Activated CD4-positive, alpha-beta T cell treated with anti-CD3 and anti-CD28 coated beads, Interleukin-2, amount 10 ng/mL, durations not matched to agents 24 days and 14 days (primary cell): ENCODE data around the gene ABHD16B. TPM values are rescaled to one million over a fixed set of nuclear protein-coding genes. Genes with fewer than 3 reads are reported as not detected.
"Not testable (repeated sequence)": the region's sequence is repeated elsewhere in the genome, so short reads cannot be mapped to it uniquely, and the experiment has no call there.

Source experiments
- DNase-seq: peaks from one replicate; pipeline ENCODE4 v3.0.0; 2022
- H3K27ac Mint-ChIP-seq: one replicate; pipeline ENCODE4 v1.8.0; 2022; ENCODE audit warnings: mild to moderate bottlenecking, mixed read lengths
- H3K27me3 Mint-ChIP-seq: one replicate; pipeline ENCODE4 v1.8.0; 2022; ENCODE audit warnings: mixed read lengths
- H3K36me3 Mint-ChIP-seq: one replicate; pipeline ENCODE4 v1.8.0; 2022; ENCODE audit warnings: low read depth, mild to moderate bottlenecking, mixed read lengths
- H3K4me1 Mint-ChIP-seq: one replicate; pipeline ENCODE4 v1.8.0; 2021; ENCODE audit warnings: mixed read lengths
- H3K4me3 Mint-ChIP-seq: one replicate; pipeline ENCODE4 v1.8.0; 2022; ENCODE audit warnings: mild to moderate bottlenecking, moderate library complexity, mixed read lengths
- H3K9me3 Mint-ChIP-seq: one replicate; pipeline ENCODE4 v1.8.0; 2021; ENCODE audit warnings: mixed read lengths
- intact Hi-C: fragments of 100-400 bp; cut with micrococcal nuclease; formaldehyde crosslinking; loops from one replicate; pipeline ENCODE4 v1.15.1; 2023
- total RNA-seq: library from RNA; stranded (reverse); gene quantifications from 2 replicates; pipeline ENCODE4 v1.2.3, GENCODE V29; 2022

ABHD16B gene
- total RNA-seq, 1 donor from 2014 or later: 0.19 TPM

DNA sequence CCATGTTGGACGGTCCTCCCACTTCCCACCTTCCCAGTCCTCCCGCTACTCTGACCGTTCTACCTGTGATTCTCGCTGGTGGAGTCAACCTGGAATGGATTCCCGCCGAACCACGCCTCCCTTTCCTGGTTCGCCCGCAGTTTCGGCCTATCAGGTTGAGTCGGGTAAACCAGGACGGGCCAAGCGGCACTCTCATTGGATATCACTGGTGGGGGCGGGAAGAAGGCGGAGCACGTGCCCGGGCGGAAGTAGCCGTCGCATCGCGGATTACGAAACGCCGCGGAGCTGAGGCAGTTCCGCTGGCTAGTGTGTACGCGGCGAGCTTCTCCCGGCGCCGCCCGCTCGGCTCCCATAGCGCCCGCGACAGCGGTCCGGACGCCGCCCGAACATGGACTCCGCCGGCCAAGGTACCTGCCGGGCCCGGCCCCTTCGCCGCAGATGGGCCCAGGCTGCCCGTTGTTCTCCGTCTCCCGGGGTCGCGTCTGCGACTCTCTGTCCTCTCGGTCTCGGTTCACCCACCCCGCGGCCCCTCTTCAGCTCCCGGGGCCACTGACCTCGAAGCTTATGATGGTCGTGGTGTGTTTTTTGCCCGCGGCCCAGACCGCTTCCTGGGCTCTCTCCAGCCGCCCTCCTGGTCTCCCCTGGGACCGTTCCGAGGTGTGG is 3.8 kb downstream of the ABHD16B start, which contains the start of gene TPD52L2:
TPD52L2 (plus strand) TSS at position 293 of the 663 bp plus-strand sequence; CDS start at position 389, 96 bp downstream.
- Mint-ChIP-seq H3K27me3 (no peaks in the 10 kb centered on the region), H3K36me3 (peaks cover 38% of the 10 kb centered on the region), H3K9me3 (no peaks in the 10 kb centered on the region), H3K4me1 (peaks cover 25% of the 10 kb centered on the region), H3K27ac (peak within 1 kb of the TSS; percentile 100), H3K4me3 (peak within 1 kb of the TSS; percentile 87)
- peak; percentile 99 for DNase-seq
- intact Hi-C loops: loop anchor here (1.0 to 10.0 kb wide), 8 partner anchors 8 to 326 kb away; partner anchors contain the start of genes DNAJC5, PRPF6 and TCEA2

DNA sequence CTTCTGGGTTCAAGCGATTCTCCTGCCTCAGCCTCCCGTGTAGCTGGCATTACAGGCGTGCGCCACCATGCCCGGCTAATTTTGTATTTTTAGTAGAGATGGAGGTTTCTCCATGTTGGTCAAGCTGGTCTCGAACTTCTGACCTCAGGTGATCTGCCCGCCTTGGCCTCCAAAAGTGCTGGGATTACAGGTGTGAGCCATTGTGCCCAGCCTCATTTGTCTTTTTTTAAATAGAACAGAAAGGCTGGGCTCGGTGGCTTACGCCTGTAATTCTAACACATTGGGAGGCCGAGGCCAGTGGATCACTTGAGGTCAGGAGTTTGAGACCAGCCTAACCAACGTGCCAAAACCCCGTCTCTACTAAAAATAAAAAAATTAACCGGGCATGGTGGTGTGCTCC is 5.7 kb downstream of the ABHD16B start:
- Mint-ChIP-seq H3K4me3 (peak overlapping the region; percentile 43), H3K4me1 (peaks cover 25% of the 10 kb centered on the region), H3K36me3 (peaks cover 41% of the 10 kb centered on the region)
- not testable (repeated sequence) for H3K27me3 Mint-ChIP-seq, H3K9me3 Mint-ChIP-seq, DNase-seq, H3K27ac Mint-ChIP-seq
- intact Hi-C loops: loop anchor here (10.0 kb wide), 1 partner anchor 198 kb away; the partner anchor contains the start of gene TCEA2

DNA sequence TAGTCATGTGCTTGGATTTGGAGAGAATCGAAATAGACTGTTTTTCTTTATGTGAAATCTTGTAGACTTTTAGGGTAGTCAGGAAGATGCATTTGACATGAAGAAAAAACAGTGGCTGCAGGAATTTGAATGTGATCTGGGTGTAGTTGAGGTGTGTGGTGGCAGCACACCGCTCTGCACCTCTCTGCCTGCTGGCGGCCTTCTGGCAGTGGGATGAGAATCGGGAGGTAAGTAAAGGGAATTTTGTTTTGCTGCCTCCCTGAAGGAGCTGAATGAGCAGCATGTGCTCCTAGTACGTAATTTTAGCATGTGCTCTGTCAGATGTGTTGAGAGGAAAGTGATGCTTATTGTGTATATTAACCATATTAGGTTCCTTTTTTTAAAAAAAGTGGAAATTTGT is 7.0 kb downstream of the ABHD16B start:
- no peak for DNase-seq
- peaks cover 29% of the 10 kb centered on the region for H3K4me1 Mint-ChIP-seq
- no peak overlapping the region for H3K27ac Mint-ChIP-seq
- no peaks in the 10 kb centered on the region for H3K27me3 Mint-ChIP-seq
- H3K36me3 Mint-ChIP-seq: peaks cover 47% of the 10 kb centered on the region
- peak overlapping the region; percentile 28 for H3K4me3 Mint-ChIP-seq
- intact Hi-C loops: loop anchor here (10.0 kb wide), 1 partner anchor 197 kb away; the partner anchor contains the start of gene TCEA2
- H3K9me3 Mint-ChIP-seq: no peaks in the 10 kb centered on the region

DNA sequence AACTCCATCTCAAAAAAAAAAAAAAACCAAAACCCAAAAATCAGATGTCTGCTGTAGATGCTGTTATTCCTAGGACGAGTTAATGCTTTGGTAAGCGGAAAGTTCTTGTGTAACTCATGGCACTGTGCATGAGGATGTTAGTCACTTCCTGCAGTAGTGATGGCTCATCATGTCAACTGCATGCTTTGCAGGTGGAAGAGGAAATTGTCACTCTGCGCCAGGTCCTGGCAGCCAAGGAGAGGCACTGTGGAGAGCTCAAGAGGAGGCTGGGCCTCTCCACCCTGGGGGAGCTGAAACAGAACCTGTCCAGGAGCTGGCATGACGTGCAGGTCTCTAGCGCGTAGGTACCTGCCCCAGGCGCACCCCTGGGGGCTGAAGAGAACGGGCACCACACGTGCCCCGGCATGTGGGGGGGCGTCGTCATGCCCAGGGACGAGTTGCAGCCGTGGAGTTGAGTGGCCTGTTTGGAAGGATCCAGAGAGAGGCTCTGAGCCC is 12.2 kb downstream of the ABHD16B start:
- Mint-ChIP-seq H3K36me3 (peaks cover 56% of the 10 kb centered on the region), H3K4me3 (peak overlapping the region; percentile 11), H3K27ac (peak overlapping the region; percentile 85), H3K4me1 (peaks cover 16% of the 10 kb centered on the region), H3K27me3 (no peaks in the 10 kb centered on the region), H3K9me3 (no peaks in the 10 kb centered on the region)
- intact Hi-C loops: loop anchor here (1.0 kb wide), 2 partner anchors 8 to 21 kb away; partner anchors contain the start of gene TPD52L2
- peak; percentile 85 for DNase-seq

DNA sequence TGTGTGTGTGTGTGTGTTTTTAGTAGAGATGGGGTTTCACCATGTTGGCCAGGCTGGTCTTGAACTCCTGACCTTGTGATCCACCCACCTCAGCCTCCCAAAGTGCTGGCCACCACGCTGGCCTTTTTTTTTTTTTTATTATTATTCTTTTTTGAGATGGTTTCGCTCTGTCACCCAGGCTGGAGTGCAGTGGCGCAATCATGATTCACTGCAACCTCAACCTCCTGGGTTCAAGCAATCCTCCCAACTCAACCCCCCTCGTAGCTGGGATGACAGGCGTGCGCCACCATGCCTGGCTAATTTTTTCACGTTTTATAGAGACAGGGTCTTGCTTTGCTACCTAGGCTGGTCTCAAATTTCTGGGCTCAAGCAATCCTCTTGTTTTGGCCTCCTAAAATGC is 12.9 kb downstream of the ABHD16B start:
- H3K27me3 Mint-ChIP-seq, H3K4me3 Mint-ChIP-seq, H3K9me3 Mint-ChIP-seq, intact Hi-C loops, DNase-seq: not testable (repeated sequence)
- Mint-ChIP-seq H3K36me3 (peaks cover 54% of the 10 kb centered on the region), H3K27ac (peak overlapping the region; percentile 51), H3K4me1 (peaks cover 16% of the 10 kb centered on the region)

DNA sequence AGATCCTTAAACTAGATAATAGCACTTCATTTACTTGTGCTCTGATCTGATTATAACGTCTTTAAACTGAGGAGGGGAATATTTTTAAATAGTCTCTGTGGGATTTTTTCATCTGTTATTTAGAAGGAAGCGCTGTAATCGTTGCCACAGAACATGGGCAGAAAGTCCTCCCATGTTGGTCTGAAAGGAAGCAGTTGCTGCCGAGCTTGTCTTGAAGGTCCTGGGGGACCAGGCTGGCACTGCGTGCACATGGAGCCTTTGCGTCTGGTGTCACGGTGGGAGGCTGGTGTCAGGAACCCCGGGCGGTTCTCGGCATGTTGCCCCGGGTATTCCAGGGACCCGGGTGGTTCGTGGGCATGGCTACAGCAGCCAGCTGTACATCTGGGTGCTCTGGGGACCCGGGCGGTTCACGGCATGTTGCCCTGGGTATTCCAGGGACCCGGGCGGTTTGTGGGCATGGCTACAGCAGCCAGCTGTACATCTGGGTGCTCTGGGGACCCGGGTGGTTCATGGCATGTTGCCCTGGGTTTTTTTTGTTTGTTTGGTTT is 15.3 kb downstream of the ABHD16B start:
- no peak overlapping the region for H3K4me3 Mint-ChIP-seq
- peak overlapping the region; percentile 64 for H3K27ac Mint-ChIP-seq
- H3K9me3 Mint-ChIP-seq: no peaks in the 10 kb centered on the region
- intact Hi-C loops: no loop called here
- no peak for DNase-seq
- H3K27me3 Mint-ChIP-seq: no peaks in the 10 kb centered on the region
- peaks cover 16% of the 10 kb centered on the region for H3K4me1 Mint-ChIP-seq
- H3K36me3 Mint-ChIP-seq: peaks cover 40% of the 10 kb centered on the region

DNA sequence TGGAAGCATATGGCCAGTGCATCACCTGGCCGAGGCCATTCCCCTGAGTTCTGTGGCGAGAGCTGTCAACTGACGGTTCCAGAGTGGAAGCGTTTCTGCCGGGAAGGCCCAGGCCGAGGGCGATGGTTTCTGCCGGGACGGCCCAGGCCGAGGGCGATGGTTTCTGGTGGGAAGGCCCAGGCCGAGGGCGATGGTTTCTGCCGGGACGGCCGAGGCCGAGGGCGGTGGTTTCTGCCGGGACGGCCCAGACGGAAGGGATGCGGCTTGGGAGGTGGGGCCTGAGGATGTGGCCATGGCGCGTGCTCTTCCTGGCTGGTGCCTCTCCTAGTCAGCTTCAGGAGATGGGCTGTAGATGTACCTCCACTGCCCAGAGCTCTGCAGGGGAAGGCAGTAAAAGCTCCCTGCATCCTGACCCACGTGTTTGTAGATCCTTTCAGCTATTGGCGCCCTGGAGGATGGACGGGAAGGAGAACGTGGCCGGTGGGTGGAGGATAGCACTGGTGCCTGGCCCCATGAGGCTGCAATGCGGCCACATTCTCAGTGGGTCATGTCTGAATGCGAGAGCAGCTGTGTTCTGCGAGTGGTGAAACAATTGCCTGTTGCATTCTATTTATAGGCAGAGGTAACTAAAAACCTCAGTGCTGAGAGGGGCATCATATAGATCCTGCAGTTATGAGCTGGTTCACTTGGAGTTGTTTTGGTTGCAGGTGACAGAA is 16.6 kb downstream of the ABHD16B start:
- Mint-ChIP-seq H3K4me3 (no peak overlapping the region), H3K27me3 (no peaks in the 10 kb centered on the region), H3K36me3 (peaks cover 36% of the 10 kb centered on the region)

DNA sequence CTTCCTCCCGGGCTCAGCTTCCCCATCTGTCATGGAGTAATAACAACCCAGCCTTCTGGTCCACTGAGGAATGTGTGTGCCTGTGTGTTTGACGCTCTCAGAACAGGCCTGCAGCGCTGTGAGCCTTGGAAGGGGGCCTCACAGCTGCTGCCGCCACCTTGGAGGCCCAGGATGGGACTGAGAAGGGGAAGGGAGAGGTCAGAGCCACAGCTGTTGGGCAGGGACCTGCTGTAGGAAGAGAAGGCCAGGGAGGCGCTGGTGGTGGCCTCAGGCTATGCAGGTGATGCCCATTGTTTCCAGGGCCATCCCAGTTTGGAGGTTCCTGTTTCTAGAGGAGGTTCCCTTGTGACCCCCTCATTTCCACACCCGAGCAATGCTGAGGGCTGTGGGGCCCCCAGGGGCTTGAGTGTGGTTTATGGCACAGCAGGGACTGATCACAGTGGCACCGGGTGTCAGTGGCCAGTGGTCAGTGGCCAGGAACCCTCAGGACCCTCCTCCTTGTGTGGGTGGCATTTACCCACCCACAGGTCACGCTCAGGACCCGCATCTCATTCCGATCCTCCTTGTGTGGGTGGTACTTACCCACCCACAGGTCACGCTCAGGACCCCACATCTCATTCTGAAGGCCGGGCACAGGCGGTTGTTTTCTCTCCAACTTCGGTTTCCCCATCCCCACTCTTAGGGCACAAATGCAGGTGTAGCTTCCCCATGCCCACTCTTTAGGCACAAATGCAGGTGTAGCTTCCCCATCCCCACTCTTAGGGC is 17.8 kb downstream of the ABHD16B start:
- intact Hi-C loops: no loop called here
- DNase-seq: no peak
- H3K27me3 Mint-ChIP-seq: no peaks in the 10 kb centered on the region

More for the DNA sequence above, 16.6 kb downstream of the ABHD16B start:
- no peak for DNase-seq
- no peak overlapping the region for H3K27ac Mint-ChIP-seq
- peaks cover 12% of the 10 kb centered on the region for H3K4me1 Mint-ChIP-seq
- intact Hi-C loops: no loop called here
- no peaks in the 10 kb centered on the region for H3K9me3 Mint-ChIP-seq

DNA sequence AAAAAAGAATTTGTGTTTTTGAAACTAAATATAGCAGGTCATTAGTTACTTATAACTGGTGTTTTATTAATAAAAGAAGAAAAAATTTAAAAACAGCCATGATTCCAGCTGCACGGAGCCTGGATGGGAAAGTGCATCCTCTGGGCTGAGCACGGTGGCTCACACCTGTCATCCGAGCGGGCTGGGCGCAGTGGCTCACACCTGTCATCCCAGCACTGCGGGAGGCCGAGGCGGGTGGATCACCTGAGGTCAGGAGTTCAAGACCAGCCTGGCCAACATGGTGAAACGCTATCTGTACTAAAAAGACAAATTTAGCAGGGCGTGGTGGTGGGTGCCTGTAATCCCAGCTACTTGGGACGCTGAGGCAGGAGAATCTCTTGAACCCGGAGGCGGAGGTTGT is 19.6 kb downstream of the ABHD16B start:
- H3K27me3 Mint-ChIP-seq, intact Hi-C loops, H3K27ac Mint-ChIP-seq, H3K4me3 Mint-ChIP-seq, H3K4me1 Mint-ChIP-seq, DNase-seq, H3K9me3 Mint-ChIP-seq: not testable (repeated sequence)
- H3K36me3 Mint-ChIP-seq: peaks cover 26% of the 10 kb centered on the region

More for the DNA sequence above, 17.8 kb downstream of the ABHD16B start:
- peaks cover 3% of the 10 kb centered on the region for H3K4me1 Mint-ChIP-seq
- H3K27ac Mint-ChIP-seq: no peak overlapping the region
- H3K36me3 Mint-ChIP-seq: peaks cover 31% of the 10 kb centered on the region
- H3K4me3 Mint-ChIP-seq: no peak overlapping the region
- H3K9me3 Mint-ChIP-seq: no peaks in the 10 kb centered on the region

DNA sequence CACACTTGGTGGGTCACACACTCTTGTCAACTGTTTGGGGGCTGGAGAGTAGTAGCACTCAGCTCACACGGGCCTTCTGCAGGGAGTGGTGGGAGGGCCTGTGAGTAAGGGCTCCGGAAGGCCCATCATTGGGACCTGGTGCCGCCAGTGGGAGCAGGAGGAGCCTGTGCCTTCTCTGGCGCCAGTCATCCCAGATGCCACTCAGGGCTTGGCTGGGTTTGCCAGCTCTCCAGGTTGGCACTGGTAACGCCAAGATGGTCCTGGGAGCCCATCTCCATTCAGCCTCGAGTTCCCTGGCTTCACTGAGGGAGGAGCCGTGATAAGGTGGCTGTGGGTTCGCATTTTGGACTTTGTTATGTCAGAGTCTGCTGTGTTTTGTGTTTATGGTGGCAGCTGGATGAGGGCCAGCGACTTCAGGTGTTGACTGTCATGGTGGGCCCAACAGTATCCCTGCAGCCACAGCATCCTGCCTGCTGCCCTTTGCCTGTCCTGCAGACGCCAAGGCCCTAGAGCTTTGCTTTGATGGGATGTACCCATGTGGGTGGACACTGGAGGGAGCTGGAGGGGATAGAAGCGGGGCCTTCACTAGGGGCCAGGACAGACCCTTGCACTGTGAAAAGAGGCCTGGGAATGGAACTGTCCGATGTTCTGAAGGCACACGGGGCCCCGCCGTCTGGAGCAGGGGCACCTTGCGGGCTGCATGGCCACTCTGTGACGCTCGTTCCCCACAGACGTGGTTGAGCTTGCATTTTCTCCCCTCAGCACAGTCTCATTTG is 20.3 kb downstream of the ABHD16B start:
- H3K27ac Mint-ChIP-seq: no peak overlapping the region
- H3K4me3 Mint-ChIP-seq: no peak overlapping the region
- intact Hi-C loops: no loop called here
- H3K27me3 Mint-ChIP-seq: no peaks in the 10 kb centered on the region
- no peaks in the 10 kb centered on the region for H3K4me1 Mint-ChIP-seq
- H3K36me3 Mint-ChIP-seq: peaks cover 21% of the 10 kb centered on the region
- no peaks in the 10 kb centered on the region for H3K9me3 Mint-ChIP-seq
- no peak for DNase-seq

DNA sequence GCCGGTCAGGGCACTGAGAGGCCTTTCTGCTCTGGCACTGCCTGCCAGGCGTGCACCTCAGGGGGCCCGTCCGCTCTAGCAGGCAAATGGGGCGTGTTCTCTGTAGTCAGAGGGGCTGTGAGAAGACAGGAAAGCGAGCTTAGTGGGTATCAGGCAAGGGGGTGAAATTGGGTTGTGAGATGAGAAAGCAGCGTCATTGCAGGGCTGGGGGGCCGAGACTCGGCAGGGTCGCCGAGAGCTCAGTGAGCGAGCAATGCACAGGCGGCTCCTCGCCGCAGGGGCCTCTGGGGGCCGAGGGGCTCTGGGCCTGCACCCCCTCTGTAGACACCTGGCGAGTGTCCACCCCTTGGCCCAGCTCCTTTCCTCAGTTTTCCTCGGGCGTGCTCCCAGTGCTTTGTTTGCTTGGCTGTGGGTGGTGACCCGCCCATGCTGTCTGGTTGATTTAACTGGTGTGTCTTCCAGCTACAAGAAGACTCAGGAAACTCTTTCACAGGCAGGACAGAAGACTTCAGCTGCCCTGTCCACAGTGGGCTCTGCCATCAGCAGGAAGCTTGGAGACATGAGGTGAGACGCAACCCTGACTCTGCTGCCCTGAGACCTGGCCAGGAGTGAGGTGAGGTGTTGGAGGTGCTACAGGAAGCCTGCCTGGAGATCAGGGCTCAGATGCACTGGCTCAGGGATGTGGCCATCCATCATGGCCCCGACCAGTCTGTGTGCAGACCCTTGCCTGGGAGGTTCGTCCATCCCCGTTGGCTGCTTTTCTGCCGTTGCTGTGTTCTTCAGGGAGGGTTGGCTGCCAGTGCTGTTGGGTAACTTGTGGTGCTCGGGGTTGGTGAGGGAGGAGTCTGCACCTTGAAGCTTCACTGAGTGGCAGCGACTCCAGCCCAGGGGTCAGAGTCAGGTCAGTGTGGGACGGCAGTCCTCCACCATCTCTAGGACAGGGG is 21.2 kb downstream of the ABHD16B start:
- Mint-ChIP-seq H3K9me3 (no peaks in the 10 kb centered on the region), H3K36me3 (peaks cover 26% of the 10 kb centered on the region), H3K27me3 (no peaks in the 10 kb centered on the region), H3K27ac (no peak overlapping the region), H3K4me3 (no peak overlapping the region), H3K4me1 (no peaks in the 10 kb centered on the region)
- DNase-seq: no peak
- intact Hi-C loops: no loop called here

DNA sequence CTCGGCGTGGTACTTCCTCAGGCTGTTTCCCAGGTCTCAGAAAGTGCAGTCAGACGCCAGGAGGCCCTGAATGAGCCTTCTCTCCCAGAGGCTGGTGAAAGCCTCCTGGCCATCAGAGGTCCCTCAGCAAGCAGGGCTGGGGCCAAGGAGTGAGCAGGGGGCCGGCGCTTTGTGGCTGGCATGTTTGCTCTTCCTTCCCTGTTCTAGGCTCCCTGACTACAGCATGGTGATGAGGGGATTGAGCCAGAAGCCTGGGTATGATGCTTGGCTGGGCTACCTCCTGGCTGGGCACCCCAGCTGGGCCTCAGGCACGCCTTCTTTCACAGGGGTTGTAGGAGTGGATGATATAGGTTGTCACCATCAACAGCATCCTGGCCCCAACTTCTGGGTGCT is 21.9 kb downstream of the ABHD16B start:
- no peaks in the 10 kb centered on the region for H3K27me3 Mint-ChIP-seq
- no peak overlapping the region for H3K27ac Mint-ChIP-seq
- DNase-seq: no peak
- intact Hi-C loops: no loop called here
- peaks cover 27% of the 10 kb centered on the region for H3K36me3 Mint-ChIP-seq
- H3K9me3 Mint-ChIP-seq: no peaks in the 10 kb centered on the region
- no peaks in the 10 kb centered on the region for H3K4me1 Mint-ChIP-seq
- no peak overlapping the region for H3K4me3 Mint-ChIP-seq
